ENCODE measurements around the gene SPOPL.
"Not testable (repeated sequence)": the region's sequence is repeated elsewhere in the genome, so short reads cannot be mapped to it uniquely, and the experiment has no call there.

SPOPL gene

DNA sequence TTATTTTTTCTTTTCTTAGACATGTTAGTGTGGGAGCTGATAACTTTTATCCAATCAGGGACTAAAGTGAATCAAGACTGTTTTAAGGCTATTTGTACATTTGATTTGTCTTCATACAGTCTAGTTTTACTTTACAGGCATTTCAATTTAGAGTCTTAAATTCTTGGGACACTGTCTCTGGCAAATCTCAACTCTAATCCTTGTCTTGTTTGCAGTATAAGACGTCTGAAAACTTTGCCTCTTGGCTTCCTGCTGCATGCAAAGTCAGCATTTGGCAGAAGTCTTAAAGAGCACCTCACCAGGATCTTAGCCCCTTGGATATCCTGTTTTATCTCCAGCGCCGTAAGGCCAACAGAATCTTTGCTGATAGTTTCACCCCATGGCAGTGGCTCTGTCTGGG, 30.3 kb downstream of the SPOPL start:
- no peak for DNase-seq

DNA sequence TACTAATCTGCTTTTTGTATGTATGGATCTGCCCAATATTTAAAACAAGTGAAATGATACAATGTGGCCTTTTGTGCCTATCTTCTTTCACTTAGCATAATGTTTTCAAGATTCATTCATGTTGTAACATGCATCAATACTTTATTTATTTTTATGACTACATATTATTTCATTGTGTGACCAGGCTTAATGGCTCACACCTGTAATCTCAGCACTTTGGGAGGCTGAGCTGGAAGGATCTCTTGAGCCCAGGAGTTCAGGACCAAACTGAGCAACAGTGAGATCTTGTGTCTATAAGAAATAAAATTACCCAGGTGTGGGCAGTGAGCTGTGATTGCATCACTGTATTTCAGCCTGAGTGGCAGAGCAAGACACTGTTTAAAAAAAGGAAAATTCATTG, 33.2 kb downstream of the SPOPL start:
- DNase-seq: no peak

DNA sequence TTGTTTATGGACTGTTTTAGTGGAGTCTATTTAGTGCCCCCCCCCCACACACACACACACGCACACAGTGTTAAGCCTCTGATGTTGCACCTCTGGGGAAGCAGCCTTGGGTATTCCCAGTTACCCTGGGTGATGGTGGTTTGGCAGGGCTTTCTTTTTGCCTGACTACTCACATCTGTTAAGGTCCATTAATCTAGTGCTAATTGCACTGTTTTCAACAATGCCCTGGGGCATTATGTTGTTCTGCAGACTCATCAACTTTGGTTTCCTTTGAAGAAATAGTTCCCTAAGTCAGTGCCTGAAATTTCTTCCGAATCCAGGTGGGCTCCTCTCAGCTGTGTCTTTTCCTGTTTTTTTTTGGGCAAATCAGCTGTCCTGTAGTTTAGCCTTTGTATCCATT, 34.7 kb downstream of the SPOPL start:
- no peak for DNase-seq

DNA sequence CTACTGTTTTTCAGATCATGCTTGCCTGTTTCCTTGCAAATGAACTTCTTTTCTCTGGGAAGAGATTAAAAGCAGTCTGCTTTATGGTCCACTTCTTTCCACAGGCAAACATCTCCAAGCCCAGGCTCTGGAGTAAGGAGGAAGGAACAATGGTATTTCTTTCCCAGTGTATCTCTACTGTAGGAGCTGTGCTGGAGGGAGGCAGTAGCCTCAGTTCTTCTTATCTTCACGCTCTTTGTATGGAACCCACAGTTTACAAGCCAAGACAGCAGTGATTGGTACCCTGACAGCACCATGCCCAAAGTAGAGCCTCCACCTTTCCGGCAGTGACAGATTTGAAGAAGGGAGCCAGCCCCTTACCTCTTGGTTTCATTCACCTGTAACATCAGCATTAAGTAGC, 35.2 kb downstream of the SPOPL start:
- DNase-seq: no peak

DNA sequence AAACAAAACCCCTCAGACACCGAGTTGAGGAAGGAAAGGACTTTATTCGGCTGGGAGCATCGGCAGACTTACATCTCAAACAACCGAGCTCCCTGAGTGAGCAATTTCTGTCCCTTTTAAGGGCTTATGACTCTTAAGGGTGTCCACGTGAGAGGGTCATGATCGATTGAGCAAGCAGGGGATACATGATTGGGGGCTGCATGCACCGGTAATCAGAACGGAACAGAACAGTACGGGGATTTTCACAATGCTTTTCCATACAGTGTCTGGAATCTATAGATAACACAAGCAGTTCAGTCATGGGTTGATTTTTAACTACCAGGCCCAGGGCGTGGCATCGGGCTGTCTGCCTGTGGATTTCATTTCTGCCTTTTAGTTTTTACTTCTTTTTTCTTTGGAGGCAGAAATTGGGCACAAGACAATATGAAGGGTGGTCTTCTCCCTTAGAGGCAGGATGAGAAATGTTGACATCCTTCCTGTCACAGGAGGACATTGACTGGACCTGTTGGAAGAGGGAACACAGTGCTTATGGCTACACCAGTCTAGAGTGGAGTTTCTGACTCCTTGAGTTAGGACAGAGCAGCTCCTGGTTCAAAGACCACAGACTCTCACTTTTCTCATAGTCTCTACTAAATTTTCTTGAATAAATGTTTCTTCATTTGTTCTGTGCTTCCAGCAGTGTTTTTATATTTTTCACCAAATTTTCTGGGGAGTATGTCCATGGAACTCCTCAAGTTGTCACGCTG, 35.8 kb downstream of the SPOPL start:
- DNase-seq: no peak

DNA sequence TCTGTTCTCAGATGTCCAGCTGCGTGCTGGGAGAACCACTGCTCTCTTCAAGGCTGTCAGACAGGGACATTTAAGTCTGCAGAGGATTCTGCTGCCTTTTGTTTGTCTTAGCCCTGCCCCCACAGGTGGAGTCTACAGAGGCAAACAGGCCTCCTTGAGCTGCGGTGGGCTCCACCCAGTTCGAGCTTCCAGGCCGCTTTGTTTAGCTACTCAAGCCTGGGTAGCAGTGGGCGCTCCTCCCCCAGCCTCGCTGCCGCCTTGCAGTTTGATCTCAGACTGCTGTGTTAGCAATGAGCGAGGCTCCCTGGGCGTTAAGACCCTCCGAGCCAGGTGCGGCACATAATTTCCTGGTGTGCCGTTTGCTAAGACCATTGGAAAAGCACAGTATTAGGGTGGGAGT, 42.6 kb downstream of the SPOPL start:
- not testable (repeated sequence) for DNase-seq

DNA sequence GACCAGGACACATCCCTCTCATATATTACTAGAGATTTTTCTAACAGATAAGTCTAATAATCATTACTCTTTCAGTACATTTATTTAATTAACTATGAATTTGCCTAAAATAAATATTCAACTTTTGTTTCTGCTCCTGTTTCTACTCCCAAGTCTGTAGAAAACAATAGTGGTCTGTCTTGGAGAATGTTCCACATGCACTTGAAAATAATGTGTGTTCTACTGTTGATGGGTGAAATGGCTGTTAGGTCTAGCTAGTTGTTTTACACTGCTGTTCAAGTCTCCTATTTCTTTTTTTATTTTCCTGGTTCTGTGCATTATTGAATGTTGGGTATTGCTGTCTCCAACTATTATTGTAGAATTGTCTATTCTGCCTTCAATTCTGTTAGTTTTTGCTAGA, 47.2 kb downstream of the SPOPL start:
- DNase-seq: no peak

DNA sequence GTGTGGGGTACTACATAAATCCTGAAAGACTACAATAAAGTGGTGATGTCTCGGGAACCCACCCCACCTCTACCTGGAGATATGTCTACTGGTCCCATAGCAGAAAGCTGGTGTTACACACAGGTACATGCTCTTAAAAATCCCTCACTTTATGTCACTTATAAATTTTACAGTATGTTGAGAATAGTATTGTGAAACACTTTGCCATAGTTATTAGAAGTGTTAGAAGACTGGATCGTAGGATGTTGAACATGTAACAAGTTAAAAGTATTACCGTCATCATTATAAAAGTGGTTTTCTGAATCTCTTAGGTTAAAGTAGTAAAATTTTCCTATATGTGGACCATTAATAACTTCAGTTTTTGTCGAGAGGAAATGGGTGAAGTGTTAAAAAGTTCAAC, 48.6 kb downstream of the SPOPL start:
- DNase-seq: no peak

DNA sequence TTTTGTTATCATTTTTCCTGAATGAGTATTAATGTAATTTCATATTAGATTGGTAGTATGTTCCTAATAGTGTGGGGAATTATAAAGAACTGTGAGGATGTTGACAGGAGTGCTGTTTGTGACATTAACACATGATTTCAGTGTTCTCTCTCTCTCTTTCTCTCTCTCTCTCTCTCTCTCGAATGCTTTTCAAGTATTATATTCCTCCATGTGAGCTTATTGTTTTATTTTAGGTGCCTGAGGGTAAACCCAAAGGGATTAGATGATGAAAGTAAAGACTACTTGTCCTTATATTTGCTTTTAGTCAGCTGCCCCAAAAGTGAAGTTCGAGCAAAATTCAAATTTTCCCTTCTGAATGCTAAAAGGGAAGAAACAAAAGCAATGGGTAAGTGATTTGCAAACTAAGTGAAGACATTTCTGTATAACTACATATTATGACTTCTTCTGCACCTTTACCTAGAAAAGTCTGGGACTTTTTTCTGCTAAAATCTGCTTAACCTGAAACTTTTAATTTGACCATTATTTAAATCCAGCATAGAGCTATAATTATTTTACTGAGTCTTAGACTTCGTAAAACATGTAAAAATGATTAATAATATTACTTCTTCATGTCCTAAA, 49.2 kb downstream of the SPOPL start:
- DNase-seq: no peak

DNA sequence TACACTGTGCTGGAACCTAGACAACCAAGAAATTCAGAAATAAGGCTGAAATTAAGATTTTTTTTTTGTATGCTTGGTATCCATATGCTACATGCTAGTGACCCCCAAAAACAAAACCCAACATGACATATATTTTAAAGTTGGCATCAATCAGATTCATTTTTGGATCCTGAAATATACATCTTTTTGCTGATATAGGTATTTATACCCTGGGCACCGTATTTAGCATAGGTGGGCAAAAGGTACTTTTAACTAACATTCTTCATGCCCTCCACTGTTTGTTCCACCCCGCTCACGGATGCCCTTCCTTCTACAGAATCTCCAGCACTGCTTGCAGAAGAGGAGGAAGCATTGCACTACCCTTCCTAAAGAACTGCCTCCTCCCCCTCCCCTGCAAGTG, 52.6 kb downstream of the SPOPL start:
- no peak for DNase-seq

DNA sequence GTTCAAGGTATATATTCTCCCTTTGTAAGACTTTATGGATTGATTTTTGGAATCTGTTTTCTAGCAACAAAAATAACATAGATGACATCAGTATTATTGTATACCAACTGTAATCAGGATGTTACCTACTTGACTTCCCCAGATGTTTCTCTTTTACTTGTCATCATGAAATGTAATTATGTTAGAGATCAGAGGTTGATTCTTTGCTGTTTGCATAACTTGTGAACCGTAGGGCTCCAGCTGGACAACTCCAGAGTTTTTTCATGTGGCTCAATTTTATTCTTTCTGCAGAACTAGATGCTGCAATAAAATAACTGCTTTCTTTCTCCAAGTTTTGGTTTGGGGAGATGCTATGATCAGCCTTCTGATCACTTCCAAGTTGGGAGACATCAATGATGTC, 58.1 kb downstream of the SPOPL start:
- DNase-seq: no peak

DNA sequence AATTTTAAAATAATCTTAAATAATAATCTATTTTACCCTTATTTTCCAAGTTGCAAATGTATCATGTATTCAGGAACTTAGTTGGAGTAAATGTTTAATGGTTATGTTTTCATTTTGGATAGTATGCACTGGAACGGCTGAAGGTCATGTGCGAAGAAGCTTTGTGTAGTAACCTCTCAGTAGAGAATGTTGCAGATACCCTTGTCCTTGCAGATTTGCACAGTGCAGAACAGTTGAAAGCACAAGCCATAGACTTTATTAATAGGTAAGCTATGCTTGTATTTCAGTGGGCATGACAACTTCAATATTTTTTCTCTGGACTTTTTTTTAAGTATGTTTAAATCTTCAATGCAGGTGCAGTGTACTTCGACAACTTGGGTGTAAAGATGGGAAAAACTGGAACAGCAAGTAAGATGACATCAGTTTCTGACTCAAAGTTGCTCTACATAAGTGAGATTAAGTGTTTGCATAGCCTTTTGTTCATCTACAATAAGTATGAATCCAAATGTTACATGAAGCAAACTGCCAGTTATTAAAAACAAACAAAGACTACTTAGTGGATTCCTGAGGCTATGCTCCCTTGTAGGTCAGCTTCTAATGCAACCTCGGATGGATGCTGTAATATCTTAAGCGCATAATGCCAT, 63.1 kb downstream of the SPOPL start:
- no peak for DNase-seq

DNA sequence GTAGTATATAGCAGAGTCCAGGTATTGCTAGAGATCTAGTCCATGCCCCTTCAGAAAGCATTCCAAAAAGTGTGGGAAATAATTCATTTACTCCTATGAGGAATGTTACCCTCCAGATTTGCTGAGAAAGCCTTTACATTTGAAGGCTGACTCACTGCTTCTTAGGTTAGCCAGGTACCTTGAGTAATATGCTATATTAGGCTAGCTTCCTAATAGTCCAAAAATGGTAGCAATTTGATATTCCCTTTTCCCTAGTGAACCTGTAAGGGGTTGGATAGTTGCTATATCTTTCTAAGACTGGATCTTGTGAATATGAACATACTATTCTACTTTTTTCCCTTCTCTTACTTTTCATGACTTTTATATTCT, 63.6 kb downstream of the SPOPL start:
- no peak for DNase-seq

DNA sequence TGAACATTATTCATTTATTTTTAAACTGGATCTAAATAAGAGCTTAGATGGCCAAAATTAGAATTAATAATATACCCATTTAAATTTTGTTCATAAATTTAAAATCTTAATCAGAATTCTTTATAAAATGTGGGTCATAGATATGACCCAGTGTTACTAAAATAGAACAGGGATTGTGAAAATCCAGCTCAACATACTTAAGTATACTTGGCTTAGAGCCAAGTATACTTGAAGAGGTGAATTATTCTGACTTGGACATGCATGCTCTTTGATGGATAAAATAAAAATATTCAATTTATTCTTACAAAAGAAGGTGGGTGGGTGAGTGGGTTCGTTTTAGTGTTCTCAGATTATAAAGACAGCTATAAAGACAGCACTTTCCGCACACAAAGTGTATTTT, 70.7 kb downstream of the SPOPL start:
- DNase-seq: peak; percentile 39

DNA sequence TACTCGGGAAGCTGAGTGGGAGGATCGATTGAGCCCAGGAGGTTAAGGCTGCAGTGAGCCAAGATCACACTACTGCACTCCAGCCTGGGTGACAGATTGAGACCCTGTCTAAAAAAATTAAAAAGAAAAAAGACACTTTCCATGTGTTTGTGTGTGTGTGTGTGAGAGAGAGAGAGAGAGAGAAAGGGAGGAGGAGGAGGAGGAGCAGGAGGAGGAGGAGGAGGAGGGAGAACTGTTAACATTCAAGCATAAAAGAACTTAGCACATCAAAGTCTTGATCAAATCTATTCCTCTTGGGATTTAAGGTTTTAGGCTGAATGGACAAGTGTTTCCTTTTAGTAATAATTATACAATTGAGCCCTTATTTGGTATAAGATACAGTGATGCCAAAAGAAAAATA, 75.5 kb downstream of the SPOPL start:
- DNase-seq: no peak

DNA sequence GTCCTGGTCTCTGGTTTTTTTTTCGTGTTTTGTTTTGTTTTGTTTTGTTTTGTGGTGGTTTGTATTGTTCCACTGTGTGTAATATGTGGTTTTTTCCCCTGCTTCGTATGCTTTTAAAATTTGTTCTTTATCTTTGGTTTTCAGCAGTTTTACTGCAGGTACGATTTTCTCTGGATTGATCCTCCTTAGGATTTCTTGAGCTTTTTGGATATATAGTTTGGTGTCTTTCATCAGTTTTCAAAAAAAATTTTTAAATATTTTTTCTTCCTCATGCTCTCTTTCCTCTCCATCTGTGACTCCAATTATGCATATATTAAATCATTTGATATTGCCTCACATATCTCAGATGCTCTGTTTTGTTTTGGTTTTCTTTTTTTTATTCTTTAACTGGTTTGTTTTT, 78.0 kb downstream of the SPOPL start:
- no peak for DNase-seq

DNA sequence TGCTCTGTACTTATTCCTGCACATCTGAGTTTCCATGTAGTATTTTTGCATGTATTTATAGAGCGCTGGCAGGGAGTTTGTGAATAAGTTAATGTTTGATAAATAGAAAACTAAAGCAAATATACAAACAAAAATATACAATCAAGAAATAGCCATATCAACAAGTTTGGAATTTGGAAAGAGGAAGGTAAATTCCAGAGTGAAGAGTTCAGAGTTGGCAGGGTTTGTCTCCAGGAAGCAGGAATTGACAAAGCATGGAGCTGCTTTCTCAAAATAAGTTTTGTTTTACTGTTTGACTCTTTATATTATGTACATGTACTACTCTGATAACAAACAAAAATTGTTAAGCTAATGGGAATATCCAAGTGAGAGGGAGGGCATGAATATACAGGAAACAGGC, 80.3 kb downstream of the SPOPL start:
- no peak for DNase-seq

DNA sequence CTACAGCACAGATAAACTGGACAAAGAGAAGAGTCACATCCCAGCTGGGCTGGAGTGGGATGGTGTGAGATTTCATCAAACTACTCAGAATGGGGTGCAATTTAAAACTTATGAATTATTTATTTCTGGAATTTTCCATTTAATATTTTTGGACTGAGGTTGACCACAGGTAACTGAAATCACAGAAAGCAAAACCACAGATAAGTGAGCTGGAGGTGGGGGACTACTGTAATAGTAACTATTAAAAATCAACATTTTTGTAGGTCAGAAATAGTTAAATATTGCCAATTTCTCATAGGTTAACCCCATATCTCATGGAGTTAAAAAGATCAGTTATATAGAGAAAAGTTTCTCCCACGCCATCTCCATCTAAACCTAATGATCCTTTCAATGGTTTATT, 88.1 kb downstream of the SPOPL start:
- no peak for DNase-seq

DNA sequence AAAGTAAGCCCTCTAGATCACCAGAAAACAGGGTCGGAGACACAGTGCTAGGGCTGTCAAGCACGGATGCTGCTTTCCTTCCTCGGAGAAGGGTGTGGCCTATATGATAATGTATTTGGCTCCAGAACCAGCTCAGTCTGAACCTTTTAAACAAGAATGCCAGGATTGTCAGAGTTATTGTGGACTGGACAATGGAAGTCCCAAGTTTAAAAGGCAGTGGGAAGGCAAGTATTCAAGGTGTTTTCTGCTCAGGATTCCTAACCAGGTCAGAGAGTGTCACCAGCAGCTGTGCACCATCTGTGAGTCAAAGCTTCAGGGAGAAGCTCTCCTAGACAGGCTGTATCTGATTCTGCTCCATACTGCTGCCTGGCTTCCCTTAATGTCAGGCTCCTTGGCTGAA, 94.8 kb downstream of the SPOPL start:
- DNase-seq: no peak

DNA sequence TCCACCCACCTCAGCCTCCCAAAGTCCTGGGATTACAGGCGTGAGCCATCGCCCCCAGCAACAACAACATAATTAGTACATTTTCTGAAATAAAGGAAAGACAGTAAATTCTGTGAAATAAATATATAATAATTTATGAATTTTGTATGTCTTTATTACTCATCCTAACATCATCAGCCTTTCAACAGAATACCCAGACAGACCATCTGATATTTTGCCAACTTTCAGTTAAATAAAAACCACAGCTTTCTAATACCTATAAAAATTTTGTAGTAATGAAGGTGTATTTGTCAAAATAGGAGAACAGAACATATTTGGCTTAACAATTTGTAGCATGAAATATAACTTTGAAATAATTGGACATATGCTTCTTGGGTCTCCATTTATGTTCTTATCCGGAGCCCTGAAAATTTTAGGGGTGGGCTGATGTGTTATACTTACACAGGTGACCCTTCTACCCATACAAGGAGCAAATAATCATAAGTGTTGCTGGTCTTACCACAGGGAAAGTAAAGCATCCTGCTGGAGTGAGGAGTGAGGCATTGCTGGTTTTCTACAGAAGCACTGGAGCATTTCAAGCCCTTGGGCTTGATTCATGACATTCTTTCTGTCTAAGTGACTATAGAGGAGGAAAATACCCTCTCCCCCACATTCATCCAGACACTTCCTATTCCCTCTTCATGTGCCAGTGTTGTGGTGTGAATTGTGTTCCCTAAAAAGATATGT, 99.3 kb downstream of the SPOPL start:
- DNase-seq: no peak

DNA sequence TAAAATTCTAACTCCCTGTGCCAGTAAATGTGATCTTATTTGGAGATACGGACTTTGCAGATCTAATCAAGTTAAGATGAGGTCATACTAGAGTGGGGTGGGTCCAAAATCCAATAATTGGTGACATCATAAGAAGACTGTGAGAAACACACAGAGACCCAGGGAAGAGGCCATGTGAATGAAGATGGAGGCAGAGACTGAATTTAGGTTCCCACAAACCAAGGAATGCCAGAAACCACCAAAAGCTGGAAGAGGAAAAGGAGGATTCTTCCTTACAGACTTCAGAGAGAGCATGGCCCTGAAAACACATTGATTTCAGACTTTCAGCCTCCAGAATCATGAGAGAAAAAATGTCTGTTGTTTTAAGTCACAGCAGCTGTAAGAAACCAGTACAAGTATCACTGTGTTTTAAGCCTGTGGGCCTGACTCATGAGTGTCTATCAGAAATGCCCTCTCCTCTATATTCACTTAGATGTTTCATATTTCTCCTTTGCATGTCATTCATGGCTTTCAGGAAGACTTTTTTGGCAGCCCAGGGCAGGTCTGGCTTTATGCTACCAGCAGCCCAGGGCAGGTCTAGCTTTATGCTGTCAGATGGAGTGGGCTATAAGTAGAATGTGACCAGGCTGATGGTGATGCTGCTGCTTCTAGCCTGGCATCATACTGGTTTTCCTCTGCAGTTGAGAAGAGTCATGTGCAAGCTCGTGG, 100.0 kb downstream of the SPOPL start:
- no peak for DNase-seq

DNA sequence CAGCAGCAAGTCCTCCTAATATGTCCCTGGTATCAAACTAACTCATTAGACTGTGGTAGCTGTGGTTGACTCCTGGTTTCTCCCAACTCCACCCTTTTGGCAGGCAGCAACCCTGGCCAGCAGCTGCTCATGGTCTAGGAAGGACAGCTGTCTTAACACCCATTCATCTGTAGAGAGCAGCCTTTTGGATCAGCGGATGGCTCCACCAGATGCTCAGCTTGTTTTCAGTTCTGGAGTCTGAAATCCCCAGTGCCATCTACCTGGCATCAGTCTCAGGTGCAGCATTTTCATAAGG, 100.5 kb downstream of the SPOPL start:
- peak; percentile 32 for DNase-seq

DNA sequence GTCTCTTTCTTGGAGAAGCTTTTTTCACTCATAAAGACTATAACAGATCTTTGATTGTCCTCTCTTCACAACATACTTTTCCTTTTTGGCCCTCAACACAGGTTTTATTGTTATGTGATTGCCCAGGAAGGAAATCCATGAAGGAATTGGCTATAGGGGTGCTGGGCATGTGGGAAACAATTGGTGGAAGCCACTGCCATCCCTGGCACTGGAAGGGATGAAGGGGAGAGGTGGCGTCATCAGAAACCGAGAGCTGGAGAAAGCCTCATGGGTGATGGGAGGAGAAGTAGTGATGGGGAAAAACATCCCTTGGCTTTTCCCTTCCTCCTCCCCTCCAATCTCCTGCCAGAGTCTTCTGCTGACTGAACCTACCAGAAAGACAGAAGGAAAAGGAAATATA, 106.2 kb downstream of the SPOPL start:
- DNase-seq: no peak

DNA sequence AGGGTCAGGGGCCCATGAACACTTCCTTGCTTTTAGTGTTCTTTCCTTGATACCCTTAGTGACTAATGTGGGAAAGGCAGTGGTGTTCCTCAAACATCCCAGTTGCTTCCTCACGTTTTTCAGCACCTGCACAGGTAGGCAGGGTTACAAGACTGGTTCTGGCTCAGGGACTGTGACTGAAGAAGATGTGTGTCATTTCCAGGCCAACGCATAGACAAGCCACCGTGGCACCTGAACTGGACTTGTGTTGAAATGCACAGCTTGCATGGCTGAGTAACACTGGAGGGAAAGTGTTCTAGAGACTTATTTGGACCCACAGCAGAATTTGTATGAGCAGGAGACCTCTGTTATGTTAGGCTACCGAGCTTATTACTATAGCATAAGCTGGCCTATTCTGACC, 107.9 kb downstream of the SPOPL start:
- DNase-seq: no peak

Measured in NCI-H345 (cell line).